Measurements from ENCODE around the gene SLFN14.
"Not testable (repeated sequence)": the region's sequence is repeated elsewhere in the genome, so short reads cannot be mapped to it uniquely, and the experiment has no call there.

The SLFN14 gene

GRCh38 chr17:35529866-35530265, 30.8 kb downstream of the SLFN14 start:
- in situ Hi-C loops (cut with MboI; ENCODE audit: low sequenced_read_pairs), result loop anchor here (10.0 kb wide), 1 partner anchor 365 kb away; no protein-coding TSS in a partner anchor

GRCh38 chr17:35529326-35529725, 31.3 kb downstream of the SLFN14 start:
- in situ Hi-C loops (cut with MboI; ENCODE audit: low sequenced_read_pairs), result not testable (repeated sequence)

GRCh38 chr17:35523296-35523695, 37.3 kb downstream of the SLFN14 start:
- in situ Hi-C loops (cut with MboI; ENCODE audit: low sequenced_read_pairs), result no loop called here

- in situ Hi-C loops (cut with MboI; ENCODE audit: low sequenced_read_pairs), result not testable (repeated sequence)
Measured at GRCh38 chr17:35521654-35522256, 38.9 kb downstream of the SLFN14 start.

- in situ Hi-C loops (cut with MboI; ENCODE audit: low sequenced_read_pairs), result no loop called here
Measured at GRCh38 chr17:35521150-35521549, 39.5 kb downstream of the SLFN14 start.

- in situ Hi-C loops (cut with MboI; ENCODE audit: low sequenced_read_pairs), result no loop called here
Measured at GRCh38 chr17:35519906-35520442, 40.6 kb downstream of the SLFN14 start.

GRCh38 chr17:35519439-35519838, 41.2 kb downstream of the SLFN14 start:
- in situ Hi-C loops (cut with MboI; ENCODE audit: low sequenced_read_pairs), result no loop called here

- in situ Hi-C loops (cut with MboI; ENCODE audit: low sequenced_read_pairs), result not testable (repeated sequence)
Measured at GRCh38 chr17:35518431-35518830, 42.2 kb downstream of the SLFN14 start.

- in situ Hi-C loops (cut with MboI; ENCODE audit: low sequenced_read_pairs), result no loop called here
Measured at GRCh38 chr17:35515027-35515426, 45.6 kb downstream of the SLFN14 start.

- in situ Hi-C loops (cut with MboI; ENCODE audit: low sequenced_read_pairs), result no loop called here
Measured at GRCh38 chr17:35514564-35514963, 46.1 kb downstream of the SLFN14 start.

All from HL-60/S4 treated with phorbol 12-myristate 13-acetate at 8.2 ng/mL for 4 days and 3 days (cell line).